WTC11 (cell line): ENCODE measurements around the gene UNC13C. TPM values are rescaled to one million over a fixed set of nuclear protein-coding genes. Genes with fewer than 3 reads are reported as not detected.

ENCODE experiments used
- ATAC-seq: fragments of 200-7000 bp; cut with Tn5 transposase; 2 replicates; pipeline ENCODE4 v1.10.0; 2021; ENCODE audit warnings: mild to moderate bottlenecking, moderate library complexity
- CTCF ChIA-PET: fragments of 300-600 bp; sonication (Branson Sonifier 250); formaldehyde crosslinking; loops from one replicate; lab custom pipeline; 2021; ENCODE audit warnings: antibody characterized with exemption; lab: Charles Lee
- POLR2A ChIA-PET: fragments of 350-600 bp; sonication (Branson Sonifier 250); formaldehyde crosslinking; loops from one replicate; lab custom pipeline; 2021; ENCODE audit warnings: antibody characterized with exemption; lab: Charles Lee
- DNase-seq: peaks from one replicate; pipeline ENCODE4 v3.0.0; 2021; ENCODE audit warnings: low spot score
- H3K27ac Mint-ChIP-seq: 2 replicates; pipeline ENCODE4 v1.8.0; 2021; ENCODE audit warnings: mixed read lengths
- H3K27me3 Mint-ChIP-seq: 2 replicates; pipeline ENCODE4 v1.8.0; 2021; ENCODE audit warnings: low read depth, mild to moderate bottlenecking, moderate library complexity, mixed read lengths
- H3K36me3 Mint-ChIP-seq: 2 replicates; pipeline ENCODE4 v1.8.0; 2021; ENCODE audit warnings: mixed read lengths
- H3K4me1 Mint-ChIP-seq: 2 replicates; pipeline ENCODE4 v1.8.0; 2022; ENCODE audit warnings: mixed read lengths
- H3K4me3 Mint-ChIP-seq: 2 replicates; pipeline ENCODE4 v1.8.0; 2021; ENCODE audit warnings: mild to moderate bottlenecking, moderate library complexity, mixed read lengths
- H3K9me3 Mint-ChIP-seq: 2 replicates; pipeline ENCODE4 v1.8.0; 2021; ENCODE audit warnings: mixed read lengths
- AR ChIP-seq: fragments of 250-450 bp; sonication (Bioruptor Pico); IDR thresholded peaks from 2 replicates; pipeline ENCODE4 v1.9.0; 2021; ENCODE audit warnings: mild to moderate bottlenecking
- ATF2 ChIP-seq: sonication (generic); formaldehyde crosslinking; IDR thresholded peaks from 2 replicates; pipeline ENCODE4 v1.8.1; 2022; ENCODE audit warnings: low read depth, missing genetic modification reagents, borderline replicate concordance
- E2F5 ChIP-seq: sonication (generic); formaldehyde crosslinking; IDR thresholded peaks from 2 replicates; pipeline ENCODE4 v1.8.1; 2022; ENCODE audit warnings: mild to moderate bottlenecking, moderate library complexity, missing genetic modification reagents
- GRHL2 ChIP-seq: fragments of 250-450 bp; sonication (Bioruptor Pico); IDR thresholded peaks from 2 replicates; pipeline ENCODE4 v1.8.0; 2022; ENCODE audit warnings: mild to moderate bottlenecking, moderate library complexity; ENCODE audit not compliant: insufficient replicate concordance, severe bottlenecking
- JUN ChIP-seq: sonication (generic); formaldehyde crosslinking; IDR thresholded peaks from 2 replicates; pipeline ENCODE4 v1.8.0; 2023; ENCODE audit warnings: mild to moderate bottlenecking, missing genetic modification reagents
- NFE2L1 ChIP-seq: sonication (generic); formaldehyde crosslinking; IDR thresholded peaks from 2 replicates; pipeline ENCODE4 v1.8.1; 2023; ENCODE audit warnings: missing genetic modification reagents
- PRDM15 ChIP-seq: sonication (generic); formaldehyde crosslinking; IDR thresholded peaks from 2 replicates; pipeline ENCODE4 v1.8.0; 2022; ENCODE audit warnings: missing genetic modification reagents
- PRRX2 ChIP-seq: fragments of 250-450 bp; sonication (Bioruptor Pico); IDR thresholded peaks from 2 replicates; pipeline ENCODE4 v1.8.0; 2021; ENCODE audit warnings: mild to moderate bottlenecking
- SMAD4 ChIP-seq: sonication (generic); formaldehyde crosslinking; IDR thresholded peaks from 2 replicates; pipeline ENCODE4 v1.8.0; 2022; ENCODE audit warnings: mild to moderate bottlenecking, missing genetic modification reagents
- ZBTB43 ChIP-seq: sonication (generic); formaldehyde crosslinking; IDR thresholded peaks from 2 replicates; pipeline ENCODE4 v1.8.1; 2023; ENCODE audit warnings: mild to moderate bottlenecking, missing genetic modification reagents
- ZNF219 ChIP-seq: sonication (generic); formaldehyde crosslinking; IDR thresholded peaks from 2 replicates; pipeline ENCODE4 v1.8.0; 2023; ENCODE audit warnings: missing genetic modification reagents, mild to moderate bottlenecking, borderline replicate concordance
- ZNF263 ChIP-seq: sonication (generic); formaldehyde crosslinking; IDR thresholded peaks from 2 replicates; pipeline ENCODE4 v1.8.1; 2022; ENCODE audit warnings: low read depth, mild to moderate bottlenecking, moderate library complexity, missing genetic modification reagents
- ZNF317 ChIP-seq: sonication (generic); formaldehyde crosslinking; IDR thresholded peaks from 2 replicates; pipeline ENCODE4 v1.8.1; 2023; ENCODE audit warnings: low read depth, mild to moderate bottlenecking, moderate library complexity, missing genetic modification reagents, borderline replicate concordance
- total RNA-seq: library from RNA; stranded (reverse); gene quantifications from 3 replicates; pipeline ENCODE4 v1.2.3, GENCODE V29; 2021

UNC13C gene
- total RNA-seq, 1 experiment from 2014 or later, result 0.07 TPM

GRCh38 chr15:54571576-54571975 lies 593.3 kb downstream of the UNC13C start:
- H3K27me3 Mint-ChIP-seq, result no peaks in the 10 kb centered on the region; the same call in 1 of the 2 replicates

GRCh38 chr15:54575586-54575985 lies 597.3 kb downstream of the UNC13C start:
- ChIA-PET POLR2A (no interaction called here), CTCF (no interaction called here)
- no peaks in the 10 kb centered on the region for H3K36me3 Mint-ChIP-seq
- no peak overlapping the region for H3K4me3 Mint-ChIP-seq
- DNase-seq (no peak), ATAC-seq (no peak)
- TF ChIP-seq ZNF263 (CRISPR knock-in tag) (no peak), SMAD4 (no peak), ATF2 (no peak), ZBTB43 (no peak), PRRX2 (CRISPR knock-in tag) (no peak), AR (CRISPR knock-in tag) (no peak)
- peaks cover 3% of the 10 kb centered on the region for H3K9me3 Mint-ChIP-seq
- H3K4me1 Mint-ChIP-seq, result no peaks in the 10 kb centered on the region
- no peaks in the 10 kb centered on the region; the same call in 1 of the 2 replicates for H3K27me3 Mint-ChIP-seq
- no peak overlapping the region for H3K27ac Mint-ChIP-seq

More at GRCh38 chr15:54571576-54571975, 593.3 kb downstream of the UNC13C start:
- Mint-ChIP-seq H3K36me3 (no peaks in the 10 kb centered on the region), H3K27ac (no peak overlapping the region), H3K4me3 (no peak overlapping the region), H3K9me3 (peaks cover 3% of the 10 kb centered on the region), H3K4me1 (no peaks in the 10 kb centered on the region)
- DNase-seq (no peak), ATAC-seq (no peak)
- POLR2A ChIA-PET, result no interaction called here
- TF ChIP-seq ZNF219 (CRISPR knock-in tag), result no peak
- TF ChIP-seq ZNF317 (CRISPR knock-in tag), result no peak
- TF ChIP-seq JUN (CRISPR knock-in tag), result no peak
- no peak for TF ChIP-seq PRDM15 (CRISPR knock-in tag)
- TF ChIP-seq E2F5 (CRISPR knock-in tag), result no peak
- no peak for TF ChIP-seq GRHL2 (CRISPR knock-in tag)
- TF ChIP-seq NFE2L1 (CRISPR knock-in tag), result no peak
- CTCF ChIA-PET, result no interaction called here
